ENCODE results near the gene GRPEL2. TPM values are rescaled to one million over a fixed set of nuclear protein-coding genes. Genes with fewer than 3 reads are reported as not detected.
A peak's percentile ranks its signal among the peaks of the same experiment; 100 is the strongest.

The GRPEL2 gene
- total RNA-seq, 4 donors from 2014 or later: 6.6 to 12.4 (median 10.2) TPM

GRCh38 chr5:149341876-149342275 lies 3.4 kb upstream of the GRPEL2 start:
- intact Hi-C loops (cut with DNase I; ENCODE audit: low total_unique reads): no loop called here

DNA sequence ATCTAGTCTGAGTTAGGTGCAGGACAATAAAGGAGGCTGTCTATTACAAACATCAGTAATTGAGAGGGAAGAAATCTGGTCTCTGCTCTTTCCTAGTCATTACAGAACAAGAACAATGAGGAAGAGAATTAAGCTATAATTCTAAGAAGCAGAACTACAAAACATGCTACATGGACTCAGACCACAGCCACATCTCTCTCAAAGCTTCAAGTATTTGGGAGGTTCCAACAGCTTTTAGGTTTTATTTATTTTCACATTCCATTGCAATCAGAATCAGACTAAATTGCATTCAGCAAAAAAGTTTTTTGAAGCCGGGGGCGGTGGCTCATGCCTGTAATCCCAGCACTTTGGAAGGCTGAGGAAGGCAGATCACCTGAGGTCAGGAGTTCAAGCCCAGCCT lies 1.1 kb upstream of the GRPEL2 start:
- intact Hi-C loops (cut with DNase I; ENCODE audit: low total_unique reads): no loop called here
- 87 to 92% methylated on average over 2 of the region's 2 CpGs for WGBS, 2 donors
- no peak for DNase-seq (ENCODE audit: low spot score in 2 of 2)
- H3K4me3 ChIP-seq (ENCODE audit: low read depth, poor library complexity, severe bottlenecking): no peak overlapping the region
- no peak for TF ChIP-seq POLR2A (IDR thresholded peaks at IDR 0.05)
- TF ChIP-seq, protein P1, sequence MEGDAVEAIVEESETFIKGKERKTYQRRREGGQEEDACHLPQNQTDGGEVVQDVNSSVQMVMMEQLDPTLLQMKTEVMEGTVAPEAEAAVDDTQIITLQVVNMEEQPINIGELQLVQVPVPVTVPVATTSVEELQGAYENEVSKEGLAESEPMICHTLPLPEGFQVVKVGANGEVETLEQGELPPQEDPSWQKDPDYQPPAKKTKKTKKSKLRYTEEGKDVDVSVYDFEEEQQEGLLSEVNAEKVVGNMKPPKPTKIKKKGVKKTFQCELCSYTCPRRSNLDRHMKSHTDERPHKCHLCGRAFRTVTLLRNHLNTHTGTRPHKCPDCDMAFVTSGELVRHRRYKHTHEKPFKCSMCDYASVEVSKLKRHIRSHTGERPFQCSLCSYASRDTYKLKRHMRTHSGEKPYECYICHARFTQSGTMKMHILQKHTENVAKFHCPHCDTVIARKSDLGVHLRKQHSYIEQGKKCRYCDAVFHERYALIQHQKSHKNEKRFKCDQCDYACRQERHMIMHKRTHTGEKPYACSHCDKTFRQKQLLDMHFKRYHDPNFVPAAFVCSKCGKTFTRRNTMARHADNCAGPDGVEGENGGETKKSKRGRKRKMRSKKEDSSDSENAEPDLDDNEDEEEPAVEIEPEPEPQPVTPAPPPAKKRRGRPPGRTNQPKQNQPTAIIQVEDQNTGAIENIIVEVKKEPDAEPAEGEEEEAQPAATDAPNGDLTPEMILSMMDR (IDR thresholded peaks at IDR 0.05): no peak

More at GRCh38 chr5:149341876-149342275, 3.4 kb upstream of the GRPEL2 start:
- TF ChIP-seq POLR2A (IDR thresholded peaks at IDR 0.05): no peak
- TF ChIP-seq, protein P1 (IDR thresholded peaks at IDR 0.05): no peak
- H3K4me3 ChIP-seq (ENCODE audit: low read depth, poor library complexity, severe bottlenecking): no peak overlapping the region
- DNase-seq (ENCODE audit: low spot score in 2 of 2): no peak

DNA sequence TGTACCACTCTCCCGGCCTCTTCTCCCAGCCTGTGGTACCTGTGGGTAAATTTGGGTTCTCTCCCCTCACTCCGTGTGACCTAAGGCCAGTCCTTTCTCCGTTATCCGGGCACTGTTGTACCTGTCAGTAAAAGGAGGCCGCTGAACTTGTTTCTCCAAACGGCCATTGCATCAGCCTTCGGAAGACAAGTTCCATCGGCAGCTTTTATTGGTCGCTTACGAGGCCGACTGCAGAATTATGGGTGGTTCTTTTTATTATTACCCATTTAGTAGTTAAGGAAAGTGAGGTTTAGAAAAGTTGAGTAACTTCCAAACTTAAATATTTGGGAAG lies 558 bp downstream of the GRPEL2 start:
- no peak for DNase-seq (ENCODE audit: low spot score in 2 of 2)
- TF ChIP-seq POLR2A (IDR thresholded peaks at IDR 0.05): no peak
- TF ChIP-seq, protein P1 (IDR thresholded peaks at IDR 0.05): no peak
- 0 to 2% methylated on average over 11 of the region's 11 CpGs for WGBS, 2 donors
- peak overlapping the region; percentile 78 for H3K4me3 ChIP-seq (ENCODE audit: low read depth, poor library complexity, severe bottlenecking)
- intact Hi-C loops (cut with DNase I; ENCODE audit: low total_unique reads): no loop called here

DNA sequence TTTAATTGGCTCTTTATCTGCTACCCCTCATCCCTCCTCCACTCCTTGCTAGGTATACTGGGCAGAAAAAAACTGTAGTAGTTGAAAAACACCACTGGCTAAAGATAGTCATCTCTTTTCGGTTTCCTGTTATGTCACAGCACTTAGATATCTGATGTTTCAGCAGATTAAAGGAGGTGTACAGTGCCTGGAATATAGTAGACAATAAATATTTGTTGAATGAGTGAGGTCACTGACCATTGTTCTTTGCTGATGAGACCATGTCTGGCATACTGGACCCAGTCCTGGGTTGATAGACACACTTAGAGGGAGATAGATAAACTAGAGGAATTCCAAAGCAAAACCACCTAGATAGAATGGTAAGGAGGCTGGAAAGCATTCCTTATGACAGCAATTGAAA lies 3.2 kb downstream of the GRPEL2 start:
- WGBS, 2 donors: 67% methylated on average over 1 of the region's 1 CpG
- TF ChIP-seq, protein P1 (IDR thresholded peaks at IDR 0.05): no peak
- TF ChIP-seq POLR2A (IDR thresholded peaks at IDR 0.05): no peak
- no peak for DNase-seq (ENCODE audit: low spot score in 2 of 2)
- H3K4me3 ChIP-seq (ENCODE audit: low read depth, poor library complexity, severe bottlenecking): no peak overlapping the region
- intact Hi-C loops (cut with DNase I; ENCODE audit: low total_unique reads): no loop called here

DNA sequence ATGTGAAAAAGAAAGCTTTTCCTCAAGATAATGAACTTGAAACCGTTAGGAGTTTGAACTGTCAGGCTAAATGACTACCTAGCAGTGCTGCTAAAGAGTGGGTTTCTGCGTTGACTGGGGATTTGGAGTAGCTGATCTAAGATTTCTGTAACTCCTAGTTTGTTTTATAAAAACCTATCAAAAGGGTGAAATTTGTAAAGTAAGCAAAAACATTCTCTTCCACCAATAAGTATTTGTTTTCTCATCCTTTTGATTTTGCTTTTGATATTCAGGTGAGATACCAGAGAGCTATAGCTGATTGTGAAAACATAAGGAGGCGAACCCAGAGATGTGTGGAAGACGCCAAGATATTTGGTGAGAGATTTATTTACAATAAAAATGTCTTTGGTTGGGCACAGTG lies 4.1 kb downstream of the GRPEL2 start:
- H3K4me3 ChIP-seq (ENCODE audit: low read depth, poor library complexity, severe bottlenecking): no peak overlapping the region
- TF ChIP-seq POLR2A (IDR thresholded peaks at IDR 0.05): no peak
- TF ChIP-seq, protein P1 (IDR thresholded peaks at IDR 0.05): no peak
- DNase-seq (ENCODE audit: low spot score in 2 of 2): no peak
- 92 to 98% methylated on average over 4 of the region's 4 CpGs for WGBS, 2 donors
- intact Hi-C loops (cut with DNase I; ENCODE audit: low total_unique reads): no loop called here

GRCh38 chr5:149352169-149352568 lies 6.9 kb downstream of the GRPEL2 start:
- intact Hi-C loops (cut with DNase I; ENCODE audit: low total_unique reads): no loop called here
- TF ChIP-seq, protein P1 (IDR thresholded peaks at IDR 0.05): no peak
- TF ChIP-seq POLR2A (IDR thresholded peaks at IDR 0.05): no peak
- 81 to 90% methylated on average over 4 of the region's 4 CpGs for WGBS, 2 donors
- no peak overlapping the region for H3K4me3 ChIP-seq (ENCODE audit: low read depth, poor library complexity, severe bottlenecking)
- DNase-seq (ENCODE audit: low spot score in 2 of 2): peak in 1 of 2 donors; percentile 29
